Type B pancreatic cell (in vitro differentiated cells): ENCODE measurements around the gene ANKRD16. TPM values are rescaled to one million over a fixed set of nuclear protein-coding genes. Genes with fewer than 3 reads are reported as not detected.
"Not testable (repeated sequence)": the region's sequence is repeated elsewhere in the genome, so short reads cannot be mapped to it uniquely, and the experiment has no call there.

Source experiments
- DNase-seq: peaks from one replicate; pipeline ENCODE4 v3.0.0; 2021; ENCODE audit warnings: mixed read lengths; ENCODE audit not compliant: unreplicated experiment; ENCODE audit errors: extremely low spot score
- H3K27ac Mint-ChIP-seq: 2 replicates; pipeline ENCODE4 v1.8.0; 2021; ENCODE audit warnings: mild to moderate bottlenecking, mixed read lengths
- H3K27me3 Mint-ChIP-seq: 2 replicates; pipeline ENCODE4 v1.8.0; 2021; ENCODE audit warnings: mixed read lengths
- H3K36me3 Mint-ChIP-seq: 2 replicates; pipeline ENCODE4 v1.8.0; 2021; ENCODE audit warnings: mixed read lengths
- H3K4me1 Mint-ChIP-seq: one replicate; pipeline ENCODE4 v1.8.0; 2021; ENCODE audit warnings: mixed read lengths; ENCODE audit not compliant: unreplicated experiment
- H3K4me3 Mint-ChIP-seq: 2 replicates; pipeline ENCODE4 v1.8.0; 2021; ENCODE audit warnings: mild to moderate bottlenecking, mixed read lengths
- H3K9me3 Mint-ChIP-seq: 2 replicates; pipeline ENCODE4 v1.8.0; 2021; ENCODE audit warnings: mixed read lengths
- CTCF ChIP-seq: fragments of 200-600 bp; sonication (generic); conservative IDR thresholded peaks from 2 replicates; pipeline ENCODE4 v1.5.0; 2021; ENCODE audit warnings: antibody characterized with exemption, mild to moderate bottlenecking
- total RNA-seq: library from RNA; stranded (reverse); gene quantifications from 2 replicates; pipeline ENCODE4 v1.2.1, GENCODE V29; 2021; ENCODE audit warnings: low replicate concordance

ANKRD16 gene
- total RNA-seq, 1 donor from 2014 or later, result 15.3 TPM

GRCh38 chr10:5830629-5831445, 58.9 kb downstream of the ANKRD16 start:
- H3K36me3 Mint-ChIP-seq, result no peaks in the 10 kb centered on the region
- H3K4me3 Mint-ChIP-seq, result no peak overlapping the region
- no peak for TF ChIP-seq CTCF

GRCh38 chr10:5829267-5829666, 60.4 kb downstream of the ANKRD16 start:
- Mint-ChIP-seq H3K27me3 (no peaks in the 10 kb centered on the region), H3K36me3 (no peaks in the 10 kb centered on the region), H3K4me3 (no peak overlapping the region), H3K4me1 (no peaks in the 10 kb centered on the region), H3K27ac (no peak overlapping the region), H3K9me3 (no peaks in the 10 kb centered on the region)
- DNase-seq, result no peak
- no peak for TF ChIP-seq CTCF

More at GRCh38 chr10:5830629-5831445, 58.9 kb downstream of the ANKRD16 start:
- Mint-ChIP-seq H3K9me3 (no peaks in the 10 kb centered on the region), H3K27me3 (no peaks in the 10 kb centered on the region), H3K27ac (no peak overlapping the region), H3K4me1 (no peaks in the 10 kb centered on the region)
- DNase-seq, result no peak

- no peak overlapping the region for H3K27ac Mint-ChIP-seq
These were observed 61.0 kb downstream of the ANKRD16 start for GRCh38 chr10:5828725-5829124.

GRCh38 chr10:5827841-5828240, 61.9 kb downstream of the ANKRD16 start:
- Mint-ChIP-seq H3K4me3 (no peak overlapping the region), H3K27ac (no peak overlapping the region), H3K4me1 (no peaks in the 10 kb centered on the region), H3K9me3 (no peaks in the 10 kb centered on the region), H3K36me3 (no peaks in the 10 kb centered on the region), H3K27me3 (no peaks in the 10 kb centered on the region)
- peak; percentile 31 for DNase-seq
- no peak for TF ChIP-seq CTCF

More at GRCh38 chr10:5828725-5829124, 61.0 kb downstream of the ANKRD16 start:
- Mint-ChIP-seq H3K36me3 (no peaks in the 10 kb centered on the region), H3K4me1 (no peaks in the 10 kb centered on the region), H3K9me3 (no peaks in the 10 kb centered on the region), H3K27me3 (no peaks in the 10 kb centered on the region), H3K4me3 (no peak overlapping the region)
- no peak for TF ChIP-seq CTCF
- no peak for DNase-seq

- H3K4me1 Mint-ChIP-seq, DNase-seq, H3K27me3 Mint-ChIP-seq, H3K4me3 Mint-ChIP-seq, H3K9me3 Mint-ChIP-seq, H3K27ac Mint-ChIP-seq, H3K36me3 Mint-ChIP-seq: not testable (repeated sequence)
These were observed 63.2 kb downstream of the ANKRD16 start for GRCh38 chr10:5826511-5826910.

GRCh38 chr10:5818894-5819293, 70.8 kb downstream of the ANKRD16 start:
- Mint-ChIP-seq H3K4me3 (no peak overlapping the region), H3K4me1 (peaks cover 12% of the 10 kb centered on the region), H3K27me3 (no peaks in the 10 kb centered on the region), H3K9me3 (no peaks in the 10 kb centered on the region), H3K27ac (no peak overlapping the region), H3K36me3 (peaks cover 7% of the 10 kb centered on the region)
- DNase-seq, result peak; percentile 42
- no peak for TF ChIP-seq CTCF
